H1 (cell line): ENCODE data around the gene ZNF81. TPM values are rescaled to one million over a fixed set of nuclear protein-coding genes. Genes with fewer than 3 reads are reported as not detected.
"Not testable (repeated sequence)": the region's sequence is repeated elsewhere in the genome, so short reads cannot be mapped to it uniquely, and the experiment has no call there.

ENCODE experiments used
- CTCF ChIA-PET: fragments of 300-600 bp; sonication (Branson Sonifier 250); formaldehyde crosslinking; loops from one replicate; lab custom pipeline; 2021; ENCODE audit not compliant: partially characterized antibody; lab: Charles Lee
- POLR2A ChIA-PET: fragments of 300-600 bp; sonication (Branson Sonifier 250); formaldehyde crosslinking; loops from one replicate; lab custom pipeline; 2021; ENCODE audit warnings: inconsistent platforms; ENCODE audit not compliant: partially characterized antibody; lab: Charles Lee
- DNase-seq, 2 experiments: peaks; one replicate each; pipeline versions ENCODE4 v3.0.0 to v3.0.0-alpha.2; 2010 to 2022; ENCODE audit warnings: low spot score in 2 of 2, low read depth in 1 of 2, mixed read lengths in 1 of 2
- FAIRE-seq: peaks from 2 replicates; lab custom pipeline; 2011; peaks lifted over from hg19 to GRCh38; lab: Jason Lieb, UNC
- H2AFZ ChIP-seq: 2 replicates; pipeline ENCODE4 v1.8.1; 2012; ENCODE audit warnings: low read length, inconsistent platforms
- H2AK5ac ChIP-seq: 2 replicates; pipeline ENCODE4 v1.6.1; 2013; ENCODE audit warnings: low read depth, low read length
- H2BK120ac ChIP-seq: replicated peaks from 2 replicates; pipeline ENCODE3; 2013; ENCODE audit warnings: low read depth, low read length, inconsistent platforms
- H2BK12ac ChIP-seq: 2 replicates; pipeline ENCODE4 v1.6.1; 2013; ENCODE audit warnings: low read depth, low read length
- H2BK15ac ChIP-seq: 2 replicates; pipeline ENCODE4 v1.6.1; 2013; ENCODE audit warnings: low read length
- H2BK20ac ChIP-seq: 2 replicates; pipeline ENCODE4 v1.6.1; 2013; ENCODE audit warnings: low read length
- H2BK5ac ChIP-seq: 2 replicates; pipeline ENCODE4 v1.6.1; 2013; ENCODE audit warnings: low read depth, low read length
- H3K14ac ChIP-seq: 2 replicates; pipeline ENCODE4 v1.6.1; 2013; ENCODE audit warnings: inconsistent platforms; ENCODE audit not compliant: insufficient read length
- H3K18ac ChIP-seq: 2 replicates; pipeline ENCODE4 v1.6.1; 2013; ENCODE audit warnings: low read length; ENCODE audit errors: extremely low read depth
- H3K23ac ChIP-seq: 2 replicates; pipeline ENCODE4 v1.6.1; 2013; ENCODE audit warnings: inconsistent platforms; ENCODE audit not compliant: insufficient read length
- H3K23me2 ChIP-seq: 2 replicates; pipeline ENCODE4 v1.6.1; 2013; ENCODE audit warnings: low read depth, low read length
- H3K27ac ChIP-seq: 2 replicates; pipeline ENCODE4 v1.6.1; 2011; ENCODE audit warnings: low read depth, low read length, inconsistent platforms
- H3K27me3 ChIP-seq, 4 experiments: replicated peaks in 1 of 4; 1 replicate in 1 of 4; 2 replicates in 3 of 4; pipeline versions ENCODE4 v1.6.1 to v1.8.1; 2011 to 2013; ENCODE audit warnings: low read length in 3 of 4, mild to moderate bottlenecking in 3 of 4, inconsistent platforms in 2 of 4, mixed read lengths in 2 of 4, moderate library complexity in 1 of 4; ENCODE audit not compliant: control insufficient read depth in 3 of 4, insufficient read depth in 3 of 4; ENCODE audit errors: extremely low read depth in 1 of 4
- H3K36me3 ChIP-seq, 4 experiments: 2 replicates each; pipeline versions ENCODE4 v1.6.1 to v1.8.1; 2011 to 2013; ENCODE audit warnings: mild to moderate bottlenecking in 4 of 4, low read length in 3 of 4, moderate library complexity in 2 of 4, control low read depth in 1 of 4, inconsistent platforms in 1 of 4; ENCODE audit not compliant: insufficient read depth in 4 of 4, control insufficient read depth in 2 of 4
- H3K4ac ChIP-seq: replicated peaks from 2 replicates; pipeline ENCODE3; 2013; ENCODE audit warnings: low read length, low read depth, mixed read lengths, inconsistent platforms; ENCODE audit not compliant: insufficient read length
- H3K4me1 ChIP-seq, 4 experiments: replicated peaks in 1 of 4; 1 replicate in 1 of 4; 2 replicates in 3 of 4; pipeline versions ENCODE4 v1.6.1 to v1.8.1; 2011 to 2013; ENCODE audit warnings: low read length in 3 of 4, inconsistent platforms in 2 of 4, mixed read lengths in 1 of 4; ENCODE audit not compliant: insufficient read depth in 4 of 4, control insufficient read depth in 3 of 4
- H3K4me2 ChIP-seq, 2 experiments: 2 replicates each; pipeline versions ENCODE4 v1.6.1 to v1.8.1; 2011 to 2013; ENCODE audit warnings: low read depth in 2 of 2, low read length in 2 of 2, control low read depth in 1 of 2, inconsistent platforms in 1 of 2, mild to moderate bottlenecking in 1 of 2; ENCODE audit not compliant: insufficient read depth in 1 of 2
- H3K4me3 ChIP-seq, 4 experiments: fragments of 200-600, 300-600 bp in 1 of 4; sonication (generic), shearing (Covaris generic), sonication (Bioruptor Twin) in 1 of 4; 2 replicates each; pipeline versions ENCODE4 v1.5.1 to v1.8.1; 2011 to 2016; ENCODE audit warnings: low read length in 4 of 4, low read depth in 3 of 4, control low read depth in 2 of 4, inconsistent platforms in 2 of 4, mild to moderate bottlenecking in 2 of 4, mixed read lengths in 1 of 4, moderate library complexity in 1 of 4; ENCODE audit not compliant: insufficient read depth in 2 of 4; ENCODE audit errors: extremely low read depth in 1 of 4
- H3K56ac ChIP-seq: replicated peaks from 2 replicates; pipeline ENCODE3; 2013; ENCODE audit warnings: low read depth, mild to moderate bottlenecking, mixed read lengths, low read length, inconsistent platforms; ENCODE audit not compliant: insufficient read length
- H3K79me1 ChIP-seq: 2 replicates; pipeline ENCODE4 v1.6.1; 2013; ENCODE audit warnings: low read depth, low read length, control low read depth
- H3K79me2 ChIP-seq, 2 experiments: 2 replicates each; pipeline versions ENCODE4 v1.6.1 to v1.8.1; 2012 to 2013; ENCODE audit warnings: low read length in 2 of 2, mild to moderate bottlenecking in 2 of 2, inconsistent platforms in 1 of 2; ENCODE audit not compliant: insufficient read depth in 2 of 2, control insufficient read depth in 1 of 2
- H3K9ac ChIP-seq, 4 experiments: replicated peaks in 1 of 4; 1 replicate in 1 of 4; 2 replicates in 3 of 4; pipeline versions ENCODE4 v1.6.1 to v1.8.1; 2011 to 2013; ENCODE audit warnings: low read depth in 3 of 4, low read length in 3 of 4, control low read depth in 2 of 4, mild to moderate bottlenecking in 2 of 4, moderate library complexity in 2 of 4, inconsistent platforms in 1 of 4; ENCODE audit errors: extremely low read depth in 1 of 4
- H3K9me3 ChIP-seq, 2 experiments: 2 replicates each; pipeline versions ENCODE4 v1.6.1 to v1.8.1; 2012 to 2013; ENCODE audit warnings: mild to moderate bottlenecking in 2 of 2, moderate library complexity in 2 of 2, control low read depth in 1 of 2, inconsistent platforms in 1 of 2, low read depth in 1 of 2, low read length in 1 of 2, mixed read lengths in 1 of 2; ENCODE audit not compliant: insufficient read depth in 2 of 2
- H4K20me1 ChIP-seq, 2 experiments: replicated peaks in 1 of 2; 2 replicates each; pipeline versions ENCODE3 to v1.8.1; 2011 to 2013; ENCODE audit warnings: inconsistent platforms in 2 of 2, low read length in 2 of 2, mild to moderate bottlenecking in 1 of 2; ENCODE audit not compliant: insufficient read depth in 2 of 2, control insufficient read depth in 1 of 2
- H4K5ac ChIP-seq: 2 replicates; pipeline ENCODE4 v1.6.1; 2013; ENCODE audit warnings: low read length, low read depth, mixed read lengths, inconsistent platforms; ENCODE audit not compliant: insufficient read length
- H4K8ac ChIP-seq: 2 replicates; pipeline ENCODE4 v1.8.0; 2013; ENCODE audit warnings: mild to moderate bottlenecking, moderate library complexity, low read length, inconsistent platforms; ENCODE audit not compliant: insufficient read depth; ENCODE audit errors: extremely low read depth
- H4K91ac ChIP-seq: replicated peaks from 2 replicates; pipeline ENCODE3; 2013; ENCODE audit warnings: low read length, mixed read lengths, inconsistent platforms; ENCODE audit not compliant: insufficient read length
- EP300 ChIP-seq, 2 experiments: IDR thresholded peaks; 1 replicate in 1 of 2; 2 replicates in 1 of 2; pipeline ENCODE4 v1.6.1; 2011 to 2012; ENCODE audit warnings: low read depth in 2 of 2, low read length in 2 of 2, mild to moderate bottlenecking in 2 of 2, borderline replicate concordance in 1 of 2, inconsistent platforms in 1 of 2, moderate library complexity in 1 of 2
- JUND ChIP-seq: IDR thresholded peaks from 2 replicates; pipeline ENCODE4 v1.6.1; 2011; ENCODE audit warnings: mild to moderate bottlenecking, improper control_type of control experiment, low read length
- SP1 ChIP-seq: IDR thresholded peaks from 2 replicates; pipeline ENCODE4 v1.6.1; 2011; ENCODE audit warnings: low read depth, low read length
- WGBS, 2 experiments: shearing (Covaris generic) in 1 of 2; methylation state at CpG; one replicate each; pipeline versions ENCODE4 v1.1.6 to v1.1.7; 2013 to 2015; ENCODE audit warnings: low lambda C conversion rate in 2 of 2, mixed read lengths in 2 of 2, inconsistent platforms in 1 of 2, low coverage in 1 of 2, missing lambda C conversion rate in 1 of 2; ENCODE audit not compliant: insufficient replicate concordance in 2 of 2, insufficient coverage in 1 of 2, insufficient read length in 1 of 2; ENCODE audit errors: extremely low coverage in 1 of 2, missing lambda C conversion rate in 1 of 2; 5-methylcytosine and 5-hydroxymethylcytosine counted together
- polyA plus RNA-seq, 7 experiments: library from polyadenylated mRNA; depleted of rRNA in 3 of 7; stranded (reverse) in 5 of 7; unstranded in 2 of 7; fragments of >200 nt in 5 of 7; fragments of 200-250 nt in 2 of 7; gene quantifications; 1 replicate in 5 of 7; 2 replicates in 1 of 7; 4 replicates in 1 of 7; pipeline versions ENCODE4 v1.2.1 to v1.2.3, GENCODE V29; 2011 to 2013; ENCODE audit warnings: missing spikeins in 2 of 7, mixed read lengths in 2 of 7
- total RNA-seq: library from RNA; stranded (reverse); fragmentation: NEBNext Ultra II Directional; extraction: Animal tissue kit (Norgen Biotek cat#: 25700); gene quantifications from 2 replicates; pipeline ENCODE4 v1.2.1, GENCODE V29; 2021

Gene ZNF81
- total and polyA plus RNA-seq, 2 of the 8 experiments (the other 6 are each of a cell fraction or from before 2014, with no cell fraction given): 3.4 to 10.0 TPM

GRCh38 chrX:47961830-47962229, 125.1 kb downstream of the ZNF81 start:
- H2BK20ac ChIP-seq, H3K23ac ChIP-seq, H2BK120ac ChIP-seq, H3K18ac ChIP-seq, H3K14ac ChIP-seq, H4K8ac ChIP-seq, H3K4me1 ChIP-seq, H3K4ac ChIP-seq, DNase-seq, H3K56ac ChIP-seq, H3K79me1 ChIP-seq, H3K9ac ChIP-seq, H3K23me2 ChIP-seq, H4K5ac ChIP-seq, H3K27ac ChIP-seq, H2BK15ac ChIP-seq, H2AFZ ChIP-seq, H3K4me2 ChIP-seq, H3K4me3 ChIP-seq, H3K36me3 ChIP-seq, H3K9me3 ChIP-seq, POLR2A ChIA-PET, H2BK12ac ChIP-seq, H2AK5ac ChIP-seq, H3K27me3 ChIP-seq, H2BK5ac ChIP-seq, H4K91ac ChIP-seq, H4K20me1 ChIP-seq, H3K79me2 ChIP-seq: not testable (repeated sequence)
- FAIRE-seq: peak; percentile 24
- CTCF ChIA-PET: interaction anchor here (0.8 kb wide), 1 partner anchor 64 kb away, joined by 3 read pairs; no protein-coding TSS in a partner anchor
- 63% methylated on average over 6 of the region's 6 CpGs; no CpG with 5 or more reads in 1 of the 2 experiments for WGBS, 2 experiments
- TF ChIP-seq EP300 (IDR thresholded peaks at IDR 0.05; ENCODE audit: borderline replicate concordance in 1 of 2, low read depth in 2 of 2, low read length in 2 of 2) (peak in 1 of 2 experiments; percentile 50; a peak in 1 of 3 replicates), SP1 (peak; percentile 28; the same call in 1 of the 2 replicates), JUND (0 out of 2 replicates have a peak, but pooled peaks have one; percentile 28)
